H1 (cell line): ENCODE data around the gene EML4. TPM values are rescaled to one million over a fixed set of nuclear protein-coding genes. Genes with fewer than 3 reads are reported as not detected.

Experiments used
- BACH1 ChIP-seq: IDR thresholded peaks from 2 replicates; pipeline ENCODE4 v1.6.1; 2012; ENCODE audit warnings: low read length, improper control_type of control experiment
- BCL11A ChIP-seq, 2 experiments: IDR thresholded peaks; one replicate each; pipeline ENCODE4 v1.6.1; 2011; ENCODE audit warnings: low read depth in 2 of 2, low read length in 2 of 2, mild to moderate bottlenecking in 2 of 2
- E2F6 ChIP-seq: IDR thresholded peaks from 2 replicates; pipeline ENCODE4 v1.6.1; 2012; ENCODE audit warnings: inconsistent platforms
- GTF2F1 ChIP-seq: IDR thresholded peaks from 2 replicates; pipeline ENCODE4 v1.6.1; 2012; ENCODE audit warnings: low read depth, low read length, improper control_type of control experiment, borderline replicate concordance
- HDAC2 ChIP-seq, 2 experiments: fragments of 300-600 bp in 1 of 2; sonication (generic) in 1 of 2; IDR thresholded peaks; 2 replicates each; pipeline ENCODE4 v1.6.1; 2011 to 2012; ENCODE audit warnings: low read depth in 2 of 2, low read length in 2 of 2, mild to moderate bottlenecking in 2 of 2, moderate library complexity in 2 of 2, borderline replicate concordance in 1 of 2, inconsistent platforms in 1 of 2
- KDM1A ChIP-seq: fragments of 200-600, 300-600 bp; sonication (generic); IDR thresholded peaks from 2 replicates; pipeline ENCODE4 v1.7.1; 2016; ENCODE audit warnings: mild to moderate bottlenecking, low read length, borderline replicate concordance
- polyA plus RNA-seq, 7 experiments: library from polyadenylated mRNA; depleted of rRNA in 3 of 7; stranded (reverse) in 5 of 7; unstranded in 2 of 7; fragments of >200 nt in 5 of 7; fragments of 200-250 nt in 2 of 7; gene quantifications; 1 replicate in 5 of 7; 2 replicates in 1 of 7; 4 replicates in 1 of 7; pipeline versions ENCODE4 v1.2.1 to v1.2.3, GENCODE V29; 2011 to 2013; ENCODE audit warnings: missing spikeins in 2 of 7, mixed read lengths in 2 of 7
- total RNA-seq: library from RNA; stranded (reverse); fragmentation: NEBNext Ultra II Directional; extraction: Animal tissue kit (Norgen Biotek cat#: 25700); gene quantifications from 2 replicates; pipeline ENCODE4 v1.2.1, GENCODE V29; 2021

EML4 gene
- total and polyA plus RNA-seq, 2 of the 8 experiments (the other 6 are each of a cell fraction or from before 2014, with no cell fraction given): 50.1 to 104 TPM

DNA sequence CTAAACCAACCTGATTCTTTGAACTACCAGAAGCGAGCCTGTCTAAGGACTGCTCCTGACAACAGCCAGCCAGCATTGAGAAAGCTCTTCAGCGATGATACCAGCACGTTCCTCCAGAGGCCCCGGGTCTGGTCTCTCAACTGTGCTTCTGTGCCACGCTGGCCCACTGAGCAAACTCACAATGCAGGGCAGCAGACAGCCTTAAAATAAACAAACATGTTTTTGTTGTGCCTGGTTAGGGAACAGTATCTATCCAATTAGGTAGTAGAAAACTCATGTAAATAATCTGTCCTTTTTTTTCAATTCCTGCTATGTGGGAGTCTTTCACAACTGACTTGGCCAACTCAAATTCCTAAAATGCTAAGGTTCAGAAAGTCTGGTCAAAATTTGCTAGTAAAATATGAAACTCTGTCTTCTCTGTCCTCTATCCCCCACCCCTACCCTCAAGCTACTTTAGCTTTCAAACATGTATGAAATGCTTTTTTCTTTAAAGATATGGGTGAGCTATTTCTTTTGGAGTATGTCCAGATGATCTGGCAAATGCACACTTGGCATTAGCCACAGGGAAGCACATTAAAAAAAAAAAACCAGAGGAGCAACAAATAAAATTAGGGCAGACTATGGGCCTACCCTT is 21.4 kb upstream of the EML4 start (continued):
- TF ChIP-seq BACH1 (no peak), GTF2F1 (no peak), BCL11A (IDR thresholded peaks at IDR 0.05; ENCODE audit: low read depth in 2 of 2, low read length in 2 of 2) (no peak), E2F6 (no peak), HDAC2 (IDR thresholded peaks at IDR 0.05; ENCODE audit: borderline replicate concordance in 1 of 2, low read depth in 2 of 2, low read length in 2 of 2) (no peak), KDM1A (no peak)
